HepG2 (cell line): ENCODE results near the gene OLR1. TPM values are rescaled to one million over a fixed set of nuclear protein-coding genes. Genes with fewer than 3 reads are reported as not detected.

ENCODE experiments used
- EP300 ChIP-seq, 3 experiments: sonication (generic) in 1 of 3; formaldehyde crosslinking in 1 of 3; IDR thresholded peaks; 2 replicates each; pipeline versions ENCODE4 v1.5.1 to v1.6.1; 2011 to 2020; ENCODE audit warnings: low read depth in 2 of 3, low read length in 2 of 3, borderline replicate concordance in 1 of 3, improper control_type of control experiment in 1 of 3, mild to moderate bottlenecking in 1 of 3, missing genetic modification reagents in 1 of 3, moderate library complexity in 1 of 3
- MTF1 ChIP-seq: sonication (generic); formaldehyde crosslinking; IDR thresholded peaks from 2 replicates; pipeline ENCODE4 v1.5.0; 2020; ENCODE audit warnings: missing genetic modification reagents
- PAF1 ChIP-seq: IDR thresholded peaks from 2 replicates; pipeline ENCODE4 v1.6.1; 2016; ENCODE audit warnings: missing genetic modification reagents, missing compliant biosample characterization
- PAWR ChIP-seq: sonication (generic); formaldehyde crosslinking; IDR thresholded peaks from 2 replicates; pipeline ENCODE4 v1.4.0; 2020; ENCODE audit warnings: missing genetic modification reagents, mild to moderate bottlenecking, borderline replicate concordance
- PHF8 ChIP-seq: sonication (generic); formaldehyde crosslinking; IDR thresholded peaks from 2 replicates; pipeline ENCODE4 v1.5.0; 2020; ENCODE audit warnings: missing genetic modification reagents
- TSC22D2 ChIP-seq: sonication (generic); formaldehyde crosslinking; IDR thresholded peaks from 2 replicates; pipeline ENCODE4 v1.5.1; 2020; ENCODE audit warnings: missing genetic modification reagents, mild to moderate bottlenecking, borderline replicate concordance
- ZNF235 ChIP-seq: sonication (generic); formaldehyde crosslinking; IDR thresholded peaks from 2 replicates; pipeline ENCODE4 v1.8.1; 2023; ENCODE audit warnings: mild to moderate bottlenecking, missing genetic modification reagents, borderline replicate concordance
- ZNF282 ChIP-seq: fragments of 450-650 bp; IDR thresholded peaks from 2 replicates; pipeline ENCODE4 v1.6.1; 2018; ENCODE audit not compliant: partially characterized antibody
- ZNF33A ChIP-seq: sonication (generic); formaldehyde crosslinking; IDR thresholded peaks from 2 replicates; pipeline ENCODE4 v1.5.1; 2020; ENCODE audit warnings: missing genetic modification reagents, mild to moderate bottlenecking, moderate library complexity, borderline replicate concordance
- ZNF407 ChIP-seq: sonication (generic); formaldehyde crosslinking; IDR thresholded peaks from one replicate; pipeline ENCODE4 v1.5.1; 2020; ENCODE audit warnings: mild to moderate bottlenecking, missing genetic modification reagents; ENCODE audit errors: not compliant biosample characterization
- ZNF496 ChIP-seq: sonication (generic); formaldehyde crosslinking; IDR thresholded peaks from 2 replicates; pipeline ENCODE4 v1.8.1; 2023; ENCODE audit warnings: mild to moderate bottlenecking, moderate library complexity, missing genetic modification reagents; ENCODE audit not compliant: insufficient replicate concordance
- polyA plus RNA-seq, 8 experiments: library from polyadenylated mRNA; depleted of rRNA in 3 of 8; stranded (reverse) in 7 of 8; unstranded in 1 of 8; fragments of >200 nt; fragmentation: Illumina TruSeq in 4 of 8; extraction: Trizol in 4 of 8; gene quantifications; 2 replicates each; pipeline versions ENCODE4 v1.2.1 to v1.2.3, GENCODE V29; 2011 to 2016; ENCODE audit warnings: low read depth in 4 of 8, missing spikeins in 1 of 8, mixed read lengths in 1 of 8; ENCODE audit not compliant: insufficient read depth in 1 of 8
- total RNA-seq, 5 experiments: library from RNA; depleted of rRNA; stranded (reverse); fragments of >200 nt; fragmentation: Illumina TruSeq; extraction: Trizol; gene quantifications; 2 replicates each; pipeline ENCODE4 v1.2.3, GENCODE V29; 2016; ENCODE audit warnings: low read depth in 1 of 5
- TF ChIP-seq, protein P1 (sequence below): IDR thresholded peaks from 2 replicates; pipeline ENCODE4 v1.6.1; 2016
- TF ChIP-seq, protein P2 (sequence below), 2 experiments: sonication (generic) in 1 of 2; formaldehyde crosslinking in 1 of 2; IDR thresholded peaks; 2 replicates each; pipeline versions ENCODE4 v1.4.0 to v1.6.1; 2016 to 2020; ENCODE audit warnings: borderline replicate concordance in 1 of 2, low read depth in 1 of 2, mild to moderate bottlenecking in 1 of 2, missing genetic modification reagents in 1 of 2

Gene OLR1
- total and polyA plus RNA-seq, 2 of the 13 experiments (the other 11 are each of a cell fraction or from before 2014, with no cell fraction given): not detected

DNA sequence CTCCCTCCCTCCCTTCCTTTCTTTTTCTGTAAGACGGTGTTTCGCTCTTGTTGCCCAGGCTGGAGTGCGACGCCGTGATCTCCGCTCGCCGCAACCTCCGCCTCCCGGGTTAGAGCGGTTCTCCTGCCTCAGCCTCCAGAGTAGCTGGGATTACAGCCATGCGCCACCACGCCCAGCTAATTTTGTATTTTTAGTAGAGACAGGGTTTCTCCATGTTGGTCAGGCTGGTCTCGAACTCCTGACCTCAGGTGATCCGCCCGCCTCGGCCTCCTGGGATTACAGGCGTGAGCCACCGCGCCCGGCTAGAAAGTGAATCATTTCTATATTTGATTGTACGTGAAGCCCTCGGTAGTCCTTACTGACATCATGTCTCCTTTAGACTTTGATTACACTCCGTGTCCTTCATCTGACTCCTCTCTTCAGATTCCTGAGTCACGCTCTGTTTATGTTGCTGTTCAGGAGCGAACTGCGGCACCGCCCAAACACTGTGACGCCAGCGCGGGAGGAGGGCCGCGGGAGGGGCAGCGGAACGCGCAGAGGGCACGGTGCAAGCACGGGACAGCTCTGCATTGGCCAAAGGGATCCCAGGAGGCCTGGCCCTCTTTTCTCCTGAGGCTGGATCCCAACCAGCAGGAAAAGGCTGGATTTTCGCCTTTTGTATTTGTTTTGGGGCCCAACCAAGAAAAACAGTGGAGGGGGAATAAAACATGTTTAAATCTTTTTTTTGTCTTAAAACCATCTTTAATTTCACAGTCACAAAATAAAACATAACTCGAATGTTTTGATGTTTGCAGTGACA is 40.2 kb upstream of the OLR1 start (continued):
- TF ChIP-seq ZNF407: no peak
- TF ChIP-seq EP300 (IDR thresholded peaks at IDR 0.05; ENCODE audit: low read depth in 2 of 2, low read length in 2 of 2): peak in 1 of 2 experiments; percentile 9; a peak in 1 of 4 replicates
- TF ChIP-seq EP300 (CRISPR knock-in tag; IDR thresholded peaks at IDR 0.05; ENCODE audit: borderline replicate concordance): no peak; the same call in 1 of the 2 replicates
- TF ChIP-seq PAF1 (CRISPR knock-in tag): no peak
- no peak for TF ChIP-seq ZNF33A (CRISPR knock-in tag)
- TF ChIP-seq MTF1 (CRISPR knock-in tag): no peak
- peak; percentile 58; the same call in 1 of the 2 replicates for TF ChIP-seq TSC22D2 (CRISPR knock-in tag)
- no peak for TF ChIP-seq ZNF282
- no peak for TF ChIP-seq ZNF496 (CRISPR knock-in tag)
- TF ChIP-seq PAWR (CRISPR knock-in tag): no peak
- peak; percentile 60; the same call in 1 of the 2 replicates for TF ChIP-seq PHF8 (CRISPR knock-in tag)
- TF ChIP-seq ZNF235 (CRISPR knock-in tag): no peak
- TF ChIP-seq, protein P1, sequence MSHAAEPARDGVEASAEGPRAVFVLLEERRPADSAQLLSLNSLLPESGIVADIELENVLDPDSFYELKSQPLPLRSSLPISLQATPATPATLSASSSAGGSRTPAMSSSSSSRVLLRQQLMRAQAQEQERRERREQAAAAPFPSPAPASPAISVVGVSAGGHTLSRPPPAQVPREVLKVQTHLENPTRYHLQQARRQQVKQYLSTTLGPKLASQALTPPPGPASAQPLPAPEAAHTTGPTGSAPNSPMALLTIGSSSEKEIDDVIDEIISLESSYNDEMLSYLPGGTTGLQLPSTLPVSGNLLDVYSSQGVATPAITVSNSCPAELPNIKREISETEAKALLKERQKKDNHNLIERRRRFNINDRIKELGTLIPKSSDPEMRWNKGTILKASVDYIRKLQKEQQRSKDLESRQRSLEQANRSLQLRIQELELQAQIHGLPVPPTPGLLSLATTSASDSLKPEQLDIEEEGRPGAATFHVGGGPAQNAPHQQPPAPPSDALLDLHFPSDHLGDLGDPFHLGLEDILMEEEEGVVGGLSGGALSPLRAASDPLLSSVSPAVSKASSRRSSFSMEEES: peak; percentile 73
- TF ChIP-seq, protein P2, sequence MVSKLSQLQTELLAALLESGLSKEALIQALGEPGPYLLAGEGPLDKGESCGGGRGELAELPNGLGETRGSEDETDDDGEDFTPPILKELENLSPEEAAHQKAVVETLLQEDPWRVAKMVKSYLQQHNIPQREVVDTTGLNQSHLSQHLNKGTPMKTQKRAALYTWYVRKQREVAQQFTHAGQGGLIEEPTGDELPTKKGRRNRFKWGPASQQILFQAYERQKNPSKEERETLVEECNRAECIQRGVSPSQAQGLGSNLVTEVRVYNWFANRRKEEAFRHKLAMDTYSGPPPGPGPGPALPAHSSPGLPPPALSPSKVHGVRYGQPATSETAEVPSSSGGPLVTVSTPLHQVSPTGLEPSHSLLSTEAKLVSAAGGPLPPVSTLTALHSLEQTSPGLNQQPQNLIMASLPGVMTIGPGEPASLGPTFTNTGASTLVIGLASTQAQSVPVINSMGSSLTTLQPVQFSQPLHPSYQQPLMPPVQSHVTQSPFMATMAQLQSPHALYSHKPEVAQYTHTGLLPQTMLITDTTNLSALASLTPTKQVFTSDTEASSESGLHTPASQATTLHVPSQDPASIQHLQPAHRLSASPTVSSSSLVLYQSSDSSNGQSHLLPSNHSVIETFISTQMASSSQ (IDR thresholded peaks at IDR 0.05; ENCODE audit: low read depth): no peak
- TF ChIP-seq, protein P2 (CRISPR knock-in tag; IDR thresholded peaks at IDR 0.05; ENCODE audit: borderline replicate concordance): no peak
